B cell (primary cell): ENCODE data around the gene ING4.

Experiments
- CTCF ChIP-seq: fragments of 200-600 bp; IDR thresholded peaks from one replicate; pipeline ENCODE4 v1.8.0; 2022; ENCODE audit warnings: antibody characterized with exemption, mild to moderate bottlenecking
- EZH2 ChIP-seq: IDR thresholded peaks from 2 replicates; pipeline ENCODE4 v1.6.1; 2012; ENCODE audit warnings: borderline replicate concordance, low read depth, mild to moderate bottlenecking, moderate library complexity, low read length; ENCODE audit not compliant: insufficient read depth, poor library complexity, severe bottlenecking

GRCh38 chr12:6613776-6614512, 49.0 kb downstream of the ING4 start:
- TF ChIP-seq CTCF (no peak), EZH2 (no peak)
